ENCODE measurements around the gene MAP4K4.

DNA sequence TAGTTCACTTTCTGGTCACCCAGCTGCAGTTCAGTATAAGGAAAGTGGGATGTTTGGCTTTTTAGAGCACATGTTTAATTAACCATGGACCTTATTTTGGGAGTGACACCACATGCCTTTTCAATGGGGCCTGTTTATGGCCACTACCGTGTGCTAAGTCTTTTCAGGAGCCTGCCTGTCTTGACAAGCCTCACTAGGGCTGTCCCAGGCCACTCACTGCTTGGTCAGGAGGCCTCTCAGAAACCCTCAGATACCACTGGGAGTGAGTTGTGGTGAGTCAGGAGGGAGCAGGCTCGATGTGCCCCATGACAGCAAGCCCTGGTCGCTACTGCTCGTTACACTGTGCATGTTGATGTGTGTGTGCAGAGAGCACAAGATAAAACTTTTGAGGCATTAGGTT lies 123.0 kb downstream of the MAP4K4 start:
- TF ChIP-seq, protein P1, sequence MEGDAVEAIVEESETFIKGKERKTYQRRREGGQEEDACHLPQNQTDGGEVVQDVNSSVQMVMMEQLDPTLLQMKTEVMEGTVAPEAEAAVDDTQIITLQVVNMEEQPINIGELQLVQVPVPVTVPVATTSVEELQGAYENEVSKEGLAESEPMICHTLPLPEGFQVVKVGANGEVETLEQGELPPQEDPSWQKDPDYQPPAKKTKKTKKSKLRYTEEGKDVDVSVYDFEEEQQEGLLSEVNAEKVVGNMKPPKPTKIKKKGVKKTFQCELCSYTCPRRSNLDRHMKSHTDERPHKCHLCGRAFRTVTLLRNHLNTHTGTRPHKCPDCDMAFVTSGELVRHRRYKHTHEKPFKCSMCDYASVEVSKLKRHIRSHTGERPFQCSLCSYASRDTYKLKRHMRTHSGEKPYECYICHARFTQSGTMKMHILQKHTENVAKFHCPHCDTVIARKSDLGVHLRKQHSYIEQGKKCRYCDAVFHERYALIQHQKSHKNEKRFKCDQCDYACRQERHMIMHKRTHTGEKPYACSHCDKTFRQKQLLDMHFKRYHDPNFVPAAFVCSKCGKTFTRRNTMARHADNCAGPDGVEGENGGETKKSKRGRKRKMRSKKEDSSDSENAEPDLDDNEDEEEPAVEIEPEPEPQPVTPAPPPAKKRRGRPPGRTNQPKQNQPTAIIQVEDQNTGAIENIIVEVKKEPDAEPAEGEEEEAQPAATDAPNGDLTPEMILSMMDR (conservative IDR thresholded peaks at IDR 0.05): no peak
- no peak for TF ChIP-seq ZFX (IDR thresholded peaks at IDR 0.05)

Data from C4-2B (cell line).